NOMO-1 treated with DMSO at 0.1 percent for 48 hours (cell line): Measurements from ENCODE around the gene ZNF514.
"Not testable (repeated sequence)": the region's sequence is repeated elsewhere in the genome, so short reads cannot be mapped to it uniquely, and the experiment has no call there.

ENCODE experiments used
- DNase-seq: peaks from one replicate; lab custom pipeline; 2025; ENCODE audit not compliant: unreplicated experiment; lab: John Stamatoyannopoulos, UW

Gene ZNF514

DNA sequence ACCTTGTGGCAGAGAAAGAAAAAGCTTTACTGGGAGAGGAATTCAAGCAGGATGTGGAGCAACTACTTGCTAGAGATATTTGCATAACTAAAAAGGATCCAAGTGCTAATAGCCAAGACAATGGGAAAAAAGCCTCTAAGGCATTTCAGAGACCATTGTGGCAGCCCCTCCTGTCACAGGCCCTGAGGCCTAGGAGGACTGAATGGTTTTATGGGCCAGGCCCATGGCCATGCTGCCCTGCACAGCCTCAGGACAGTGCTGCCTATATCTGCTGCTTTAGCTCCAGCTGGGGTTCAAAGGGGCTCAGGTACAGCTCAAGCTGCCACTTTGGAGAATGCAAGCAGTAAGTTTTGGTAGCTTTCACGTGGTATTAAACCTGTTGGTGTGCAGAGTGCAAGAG, 20.9 kb downstream of the ZNF514 start:
- no peak for DNase-seq

DNA sequence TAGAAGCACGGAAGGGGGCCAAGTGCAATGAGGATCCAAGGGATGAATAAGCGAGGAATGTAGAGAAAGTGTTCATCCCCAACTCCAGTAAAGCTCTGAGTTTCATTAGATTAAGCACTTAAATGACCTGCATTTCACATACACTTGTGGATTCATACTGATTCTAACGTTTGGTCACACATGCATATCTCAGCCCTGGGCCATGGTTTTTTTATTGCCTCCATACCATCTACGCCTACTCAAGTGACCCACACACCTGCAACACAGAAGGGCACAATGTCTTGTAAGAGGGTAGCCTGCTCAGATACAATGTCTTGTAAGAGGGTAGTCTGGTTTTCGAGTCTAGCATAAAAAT, 37.5 kb downstream of the ZNF514 start:
- no peak for DNase-seq

DNA sequence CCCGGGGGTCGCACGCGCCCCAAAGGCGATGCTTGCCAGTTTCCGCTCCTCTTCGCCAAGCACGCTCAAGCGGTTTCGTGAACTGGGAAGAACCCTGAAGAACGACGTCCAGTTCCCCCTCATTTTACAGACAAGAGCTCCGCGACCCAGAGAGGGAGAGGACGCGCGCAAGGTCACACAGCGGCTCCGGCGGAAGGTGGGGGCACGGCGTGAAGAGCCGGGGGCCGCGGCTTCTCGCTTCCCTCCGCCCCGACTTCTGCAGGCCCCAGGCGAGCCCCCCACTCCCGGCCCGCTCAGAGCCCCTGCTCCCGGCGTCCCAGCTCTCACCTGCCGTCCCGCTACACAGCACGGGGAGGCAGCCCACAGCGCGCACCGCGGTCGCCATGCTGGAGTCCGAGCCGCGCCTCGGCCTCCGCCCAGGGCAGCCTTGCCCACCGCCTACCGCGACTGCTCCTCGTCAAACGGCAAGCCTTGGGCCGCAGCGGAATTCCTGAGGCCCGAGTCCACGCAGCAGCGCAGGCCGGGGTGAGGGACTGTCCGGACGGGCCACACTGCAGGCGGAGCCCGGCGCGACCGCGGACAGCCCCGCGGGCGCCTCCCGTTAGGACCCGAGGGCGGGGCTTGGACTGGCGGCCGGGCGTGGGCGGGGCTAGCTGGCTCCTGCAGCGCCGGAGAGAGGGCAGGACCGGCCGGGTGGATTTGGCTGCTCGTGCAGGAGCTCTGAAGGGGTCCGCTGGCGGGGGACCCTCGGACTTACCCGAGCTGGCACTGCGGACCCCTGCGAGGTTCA, 38.0 kb downstream of the ZNF514 start, which contains the start of gene MRPS5:
TSS of gene MRPS5 (minus strand) at position 402 of the 790 bp plus-strand sequence. CDS start at position 385, 17 bp downstream.
- DNase-seq: peak; percentile 66

DNA sequence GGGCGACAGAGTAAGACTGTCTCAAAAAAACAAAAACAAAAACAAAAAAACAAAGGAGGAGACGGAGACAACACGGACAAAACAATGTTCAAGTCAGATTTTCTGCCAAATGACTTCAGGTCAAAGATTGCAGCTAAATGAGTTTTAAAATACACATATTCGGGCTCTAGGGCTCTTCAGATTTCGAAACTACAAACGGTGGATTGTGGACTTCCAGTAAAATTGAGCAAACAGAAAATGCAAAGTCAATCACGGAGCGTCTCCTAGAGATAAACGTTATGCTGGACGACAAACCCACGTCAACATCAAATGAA, 38.6 kb downstream of the ZNF514 start:
- no peak for DNase-seq

DNA sequence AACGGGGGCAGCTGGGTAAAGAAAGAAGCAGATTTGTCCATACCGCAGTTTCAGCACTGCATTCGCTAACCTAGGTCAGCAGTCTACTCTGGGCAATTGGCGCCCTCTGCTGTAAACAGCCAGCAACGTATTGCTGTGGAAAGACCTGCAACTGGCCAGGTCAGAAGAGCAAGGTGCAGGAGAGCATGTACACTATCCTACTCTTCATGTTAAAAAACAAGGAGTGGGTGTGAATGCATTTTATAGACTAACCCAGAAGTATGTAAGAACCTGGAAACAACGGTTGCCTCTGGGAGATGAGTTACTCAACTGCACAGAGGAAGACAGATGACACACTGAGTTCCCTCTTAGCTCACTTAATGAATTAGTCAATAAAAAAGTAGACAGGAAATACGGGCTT, 44.2 kb downstream of the ZNF514 start:
- DNase-seq: peak; percentile 68

DNA sequence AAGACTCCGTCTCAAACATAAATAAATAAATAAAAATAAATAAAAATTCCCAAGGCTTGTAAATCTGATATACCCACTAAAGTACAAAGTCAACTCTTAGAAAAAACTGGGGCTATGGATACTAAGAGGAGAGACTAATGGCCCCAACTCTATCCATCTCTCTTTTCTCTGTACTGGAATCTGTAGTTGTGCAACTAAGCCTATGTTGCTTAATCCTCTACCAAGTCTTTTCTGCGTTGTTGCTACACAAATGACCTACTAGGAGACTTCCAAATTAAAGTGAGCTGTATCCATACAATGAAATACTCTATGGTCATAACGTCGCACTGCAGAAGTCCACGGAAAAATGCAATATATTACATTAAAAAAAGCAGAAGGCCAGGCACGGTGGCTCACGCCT, 46.2 kb downstream of the ZNF514 start:
- no peak for DNase-seq

DNA sequence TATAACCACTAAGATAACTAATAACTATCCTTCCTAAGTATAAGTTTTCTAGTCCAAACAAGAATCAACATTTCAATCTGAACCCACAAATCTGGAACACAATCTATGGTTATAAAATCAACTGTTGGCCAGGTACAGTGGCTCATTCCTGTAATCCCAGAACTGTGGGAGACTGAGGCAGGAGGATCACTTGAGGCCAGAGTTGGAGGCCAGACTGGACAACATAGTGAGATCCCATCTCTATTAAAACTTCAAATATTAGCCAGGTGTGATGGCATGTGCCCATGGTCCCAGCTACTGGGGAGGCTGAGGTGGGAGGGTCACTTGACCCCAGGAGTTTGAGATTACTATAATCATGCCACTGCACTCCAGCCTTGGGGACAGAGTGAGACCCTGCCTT, 49.3 kb downstream of the ZNF514 start:
- no peak for DNase-seq

DNA sequence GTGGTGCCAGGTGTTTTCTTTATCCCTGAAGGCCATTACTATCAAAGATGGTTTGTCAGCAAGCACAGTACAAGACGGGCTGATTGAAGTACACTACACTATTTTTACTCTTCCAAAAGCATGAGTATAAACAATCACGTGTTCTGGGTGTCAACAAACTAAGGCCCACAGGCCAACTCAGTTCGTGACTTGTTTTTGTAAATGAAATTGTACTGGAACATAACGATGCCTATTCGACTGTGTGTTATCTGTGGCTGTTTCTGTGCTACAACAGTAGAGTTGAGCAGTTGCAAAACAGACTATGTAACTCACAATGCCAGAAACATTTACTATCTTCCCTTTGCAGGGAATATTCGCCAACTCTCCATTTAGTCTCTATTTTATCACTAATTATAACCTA, 50.4 kb downstream of the ZNF514 start:
- DNase-seq: no peak

DNA sequence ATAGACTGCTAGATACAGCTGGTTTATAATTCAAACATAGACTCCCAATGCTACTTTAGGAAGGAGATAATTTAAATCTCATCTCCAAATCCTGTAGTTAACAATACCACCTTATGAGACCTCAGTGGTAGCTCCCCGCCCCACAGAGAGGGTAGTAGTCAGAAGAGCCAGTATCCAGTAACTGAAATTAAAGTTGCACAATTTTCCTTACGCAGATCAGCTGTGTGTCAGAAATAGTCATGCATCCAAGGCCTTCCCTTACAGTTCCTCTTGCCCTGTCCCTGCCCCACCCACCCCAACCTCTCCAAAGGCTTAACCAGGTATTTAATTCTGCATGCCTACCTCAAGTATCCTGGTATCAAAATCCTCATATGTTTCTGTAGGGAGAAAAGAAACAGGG, 53.6 kb downstream of the ZNF514 start:
- DNase-seq: no peak

DNA sequence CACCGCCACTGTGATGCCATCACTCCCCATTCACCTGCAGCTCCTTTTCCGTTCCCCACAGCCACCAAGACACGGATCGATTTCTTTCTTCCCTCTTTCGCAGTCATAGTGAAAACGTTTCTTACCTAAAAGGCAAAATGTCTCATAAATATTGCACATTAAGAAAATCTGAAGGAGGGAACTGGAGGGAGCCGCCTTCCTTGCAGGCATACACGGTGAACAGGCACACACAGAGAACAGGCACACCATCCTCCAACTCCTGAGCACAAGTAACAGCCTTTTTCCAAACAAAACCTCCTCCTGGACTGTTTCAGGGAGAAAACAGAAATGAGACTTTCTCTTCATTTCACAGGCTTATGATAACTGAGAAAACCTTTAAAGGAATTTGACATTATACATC, 55.0 kb downstream of the ZNF514 start:
- no peak for DNase-seq

DNA sequence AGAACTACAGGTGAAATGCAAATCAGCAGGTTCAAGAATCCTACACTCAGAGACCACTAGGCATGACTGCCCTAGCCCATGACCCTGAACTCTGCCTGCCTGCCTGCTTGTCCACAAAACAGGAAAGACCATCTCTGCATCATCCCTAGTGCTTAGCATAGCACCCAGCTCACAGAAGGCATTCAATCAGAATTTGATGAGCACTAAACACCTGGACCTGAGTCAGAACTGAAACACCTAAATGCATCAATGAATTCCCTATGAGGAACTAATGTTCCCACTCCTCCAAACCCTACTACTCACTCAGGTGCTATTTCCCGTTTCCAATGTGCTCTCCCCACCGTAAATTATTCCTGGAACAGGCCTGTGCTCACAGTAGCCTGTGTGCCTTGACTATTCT, 59.7 kb downstream of the ZNF514 start:
- no peak for DNase-seq

DNA sequence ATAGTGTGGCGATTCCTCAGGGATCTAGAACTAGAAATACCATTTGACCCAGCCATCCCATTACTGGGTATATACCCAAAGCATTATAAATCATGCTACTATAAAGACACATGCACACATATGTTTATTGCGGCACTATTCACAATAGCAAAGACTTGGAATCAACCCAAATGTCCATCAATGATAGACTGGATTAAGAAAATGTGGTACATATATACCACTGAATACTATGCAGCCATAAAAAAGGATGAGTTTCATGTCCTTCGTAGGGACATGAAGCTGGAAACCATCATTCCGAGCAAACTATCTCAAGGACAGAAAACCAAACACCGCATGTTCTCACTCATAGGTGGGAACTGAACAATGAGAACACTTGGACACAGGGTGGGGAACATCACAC, 61.4 kb downstream of the ZNF514 start:
- not testable (repeated sequence) for DNase-seq
